OCI-LY1 (cell line): Measurements from ENCODE around the gene EDA.

ENCODE experiments used
- H2AFZ ChIP-seq: fragments of 200-600 bp; sonication (generic), shearing (Covaris generic); 2 replicates; pipeline ENCODE4 v1.6.0; 2014; ENCODE audit warnings: antibody characterized with exemption, mild to moderate bottlenecking, low read length
- H3F3A ChIP-seq: fragments of 200-600 bp; sonication (generic), shearing (Covaris generic); 2 replicates; pipeline ENCODE4 v1.6.0; 2014; ENCODE audit warnings: mild to moderate bottlenecking, antibody characterized with exemption, low read length, moderate library complexity; ENCODE audit not compliant: insufficient read depth
- H3K27ac ChIP-seq: fragments of 200-600 bp; sonication (generic); 2 replicates; pipeline ENCODE4 v1.5.1; 2014; ENCODE audit warnings: low read length, mixed run types, mild to moderate bottlenecking, low read depth; ENCODE audit not compliant: poor library complexity, severe bottlenecking
- H3K27me3 ChIP-seq: fragments of 200-600 bp; sonication (generic); 2 replicates; pipeline ENCODE4 v1.6.0; 2014; ENCODE audit warnings: antibody characterized with exemption, mild to moderate bottlenecking, low read length, moderate library complexity; ENCODE audit not compliant: insufficient read depth
- H3K36me3 ChIP-seq: fragments of 200-600 bp; sonication (generic); 2 replicates; pipeline ENCODE4 v1.6.1; 2014; ENCODE audit warnings: mild to moderate bottlenecking, antibody characterized with exemption, low read length, moderate library complexity, mixed read lengths; ENCODE audit not compliant: insufficient read depth
- H3K4me1 ChIP-seq: fragments of 200-600 bp; sonication (generic); 2 replicates; pipeline ENCODE4 v1.5.1; 2014; ENCODE audit warnings: mild to moderate bottlenecking, low read length, moderate library complexity; ENCODE audit not compliant: insufficient read depth, severe bottlenecking
- H3K4me2 ChIP-seq: fragments of 200-600 bp; sonication (generic), shearing (Covaris generic); 2 replicates; pipeline ENCODE4 v1.6.1; 2014; ENCODE audit warnings: low read length
- H3K4me3 ChIP-seq: fragments of 200-600 bp; sonication (generic); 2 replicates; pipeline ENCODE4 v1.5.1; 2014; ENCODE audit warnings: low read length, low read depth, mild to moderate bottlenecking, mixed read lengths; ENCODE audit not compliant: poor library complexity, severe bottlenecking
- H3K79me2 ChIP-seq: fragments of 200-600 bp; shearing (Covaris generic); 2 replicates; pipeline ENCODE4 v1.6.1; 2016; ENCODE audit warnings: mixed run types, low read length, mixed read lengths; ENCODE audit not compliant: insufficient read depth
- H3K9ac ChIP-seq: fragments of 200-600 bp; sonication (generic), shearing (Covaris generic); 2 replicates; pipeline ENCODE4 v1.6.1; 2014; ENCODE audit warnings: mild to moderate bottlenecking, low read length, mixed read lengths
- H3K9me2 ChIP-seq: fragments of 200-600 bp; sonication (generic), shearing (Covaris generic); 2 replicates; pipeline ENCODE4 v1.6.1; 2014; ENCODE audit warnings: low read depth, mild to moderate bottlenecking, low read length, mixed read lengths
- H3K9me3 ChIP-seq: fragments of 200-600 bp; shearing (Covaris generic); 2 replicates; pipeline ENCODE4 v1.6.1; 2014; ENCODE audit warnings: low read length, mixed read lengths
- H4K20me1 ChIP-seq: fragments of 200-600 bp; sonication (generic), shearing (Covaris generic); 2 replicates; pipeline ENCODE4 v1.6.0; 2016; ENCODE audit warnings: mild to moderate bottlenecking, low read length; ENCODE audit not compliant: insufficient read depth
- CTCF ChIP-seq: fragments of 200-600 bp; sonication (generic), shearing (Covaris generic); IDR thresholded peaks from 2 replicates; pipeline ENCODE4 v1.5.1; 2017; ENCODE audit warnings: mild to moderate bottlenecking, antibody characterized with exemption, low read length, moderate library complexity, mixed read lengths
- EZH2 ChIP-seq: fragments of 200-600 bp; sonication (generic), shearing (Covaris generic); IDR thresholded peaks from 2 replicates; pipeline ENCODE4 v1.8.0; 2017; ENCODE audit warnings: borderline replicate concordance, mixed run types, mild to moderate bottlenecking, antibody characterized with exemption, low read length, moderate library complexity, mixed read lengths

The EDA gene

DNA sequence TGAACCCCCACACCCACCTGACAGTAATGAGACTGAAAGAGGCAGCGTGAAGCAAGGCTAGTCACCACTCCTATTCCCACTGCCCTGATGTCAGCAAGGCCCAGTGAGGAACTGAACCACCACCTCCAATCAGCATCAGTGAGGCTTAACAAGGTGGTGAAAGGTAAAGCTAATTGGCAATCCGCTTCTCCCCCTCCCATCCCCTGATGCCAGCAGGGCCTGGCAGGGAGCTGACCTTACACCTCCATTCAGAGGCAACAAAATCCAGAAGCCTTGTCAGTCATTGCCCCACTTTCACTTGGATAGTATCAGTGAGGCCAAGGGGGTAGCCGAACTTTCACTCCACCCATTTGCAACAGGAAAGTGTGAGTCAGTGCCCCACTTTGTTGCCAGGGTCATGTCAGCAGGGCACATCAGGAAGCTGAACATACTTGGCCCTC is 373.1 kb downstream of the EDA start:
- no peak overlapping the region for H3K4me2 ChIP-seq
- no peaks in the 10 kb centered on the region for H3K36me3 ChIP-seq

DNA sequence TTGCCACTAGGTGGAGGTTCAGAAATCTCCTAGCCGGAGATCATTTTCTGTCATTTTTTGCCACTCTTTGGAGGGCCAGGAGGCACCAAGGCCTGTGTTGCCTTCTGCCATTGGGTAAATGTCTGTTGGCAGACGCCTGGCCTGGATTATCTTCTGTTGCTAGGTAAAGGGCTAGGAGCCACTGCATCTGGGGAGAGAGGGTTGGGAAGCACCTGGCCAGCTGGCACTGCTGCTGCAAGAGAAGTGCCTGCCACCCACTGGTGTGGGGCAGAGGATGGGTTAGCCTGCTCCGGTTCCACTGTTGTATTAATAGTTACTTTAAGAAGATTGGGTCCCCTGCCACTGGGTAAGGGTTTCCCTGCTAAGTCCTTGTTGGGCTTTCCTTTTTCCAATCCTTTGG is 375.8 kb downstream of the EDA start:
- H3K4me3 ChIP-seq, result no peak overlapping the region
- H3K36me3 ChIP-seq, result no peaks in the 10 kb centered on the region
- H3K9me2 ChIP-seq, result no peaks in the 10 kb centered on the region
- no peaks in the 10 kb centered on the region for H3K4me1 ChIP-seq
- no peak overlapping the region for H3K9ac ChIP-seq
- no peak overlapping the region for H3K27ac ChIP-seq
- no peak overlapping the region for H3K4me2 ChIP-seq
- H3F3A ChIP-seq, result no peaks in the 10 kb centered on the region
- no peak overlapping the region for H2AFZ ChIP-seq
- H3K79me2 ChIP-seq, result no peaks in the 10 kb centered on the region
- H3K27me3 ChIP-seq, result no peaks in the 10 kb centered on the region
- no peaks in the 10 kb centered on the region for H3K9me3 ChIP-seq
- no peak for TF ChIP-seq EZH2
- no peak for TF ChIP-seq CTCF
- no peaks in the 10 kb centered on the region for H4K20me1 ChIP-seq

More for the DNA sequence above, 373.1 kb downstream of the EDA start:
- no peaks in the 10 kb centered on the region for H4K20me1 ChIP-seq
- no peak overlapping the region for H3K9ac ChIP-seq
- H3K27me3 ChIP-seq, result no peaks in the 10 kb centered on the region
- H3K27ac ChIP-seq, result no peak overlapping the region
- no peaks in the 10 kb centered on the region for H3K79me2 ChIP-seq
- H3K4me3 ChIP-seq, result no peak overlapping the region
- no peaks in the 10 kb centered on the region for H3K9me3 ChIP-seq
- no peaks in the 10 kb centered on the region for H3F3A ChIP-seq
- TF ChIP-seq CTCF (no peak), EZH2 (no peak)
- H3K9me2 ChIP-seq, result no peaks in the 10 kb centered on the region
- no peaks in the 10 kb centered on the region for H3K4me1 ChIP-seq
- H2AFZ ChIP-seq, result no peak overlapping the region

GRCh38 chrX:69993494-69993893 is 377.6 kb downstream of the EDA start:
- H3K4me1 ChIP-seq, result no peaks in the 10 kb centered on the region
- H3K9ac ChIP-seq, result no peak overlapping the region
- H3K79me2 ChIP-seq, result no peaks in the 10 kb centered on the region
- H4K20me1 ChIP-seq, result no peaks in the 10 kb centered on the region
- no peaks in the 10 kb centered on the region for H3K9me3 ChIP-seq
- no peak overlapping the region for H2AFZ ChIP-seq
- no peaks in the 10 kb centered on the region for H3K9me2 ChIP-seq
- H3K4me3 ChIP-seq, result no peak overlapping the region
- TF ChIP-seq CTCF (no peak), EZH2 (no peak)
- no peak overlapping the region for H3K27ac ChIP-seq
- no peaks in the 10 kb centered on the region for H3K27me3 ChIP-seq
- no peak overlapping the region for H3K4me2 ChIP-seq
- H3F3A ChIP-seq, result no peaks in the 10 kb centered on the region
- H3K36me3 ChIP-seq, result no peaks in the 10 kb centered on the region
